Measurements from ENCODE around the gene HOXC9. TPM values are rescaled to one million over a fixed set of nuclear protein-coding genes. Genes with fewer than 3 reads are reported as not detected.

Gene HOXC9
- total and polyA plus RNA-seq, 2 of the 4 experiments (the other 2 are of a cell fraction): 0.26 TPM; not detected in 1

DNA sequence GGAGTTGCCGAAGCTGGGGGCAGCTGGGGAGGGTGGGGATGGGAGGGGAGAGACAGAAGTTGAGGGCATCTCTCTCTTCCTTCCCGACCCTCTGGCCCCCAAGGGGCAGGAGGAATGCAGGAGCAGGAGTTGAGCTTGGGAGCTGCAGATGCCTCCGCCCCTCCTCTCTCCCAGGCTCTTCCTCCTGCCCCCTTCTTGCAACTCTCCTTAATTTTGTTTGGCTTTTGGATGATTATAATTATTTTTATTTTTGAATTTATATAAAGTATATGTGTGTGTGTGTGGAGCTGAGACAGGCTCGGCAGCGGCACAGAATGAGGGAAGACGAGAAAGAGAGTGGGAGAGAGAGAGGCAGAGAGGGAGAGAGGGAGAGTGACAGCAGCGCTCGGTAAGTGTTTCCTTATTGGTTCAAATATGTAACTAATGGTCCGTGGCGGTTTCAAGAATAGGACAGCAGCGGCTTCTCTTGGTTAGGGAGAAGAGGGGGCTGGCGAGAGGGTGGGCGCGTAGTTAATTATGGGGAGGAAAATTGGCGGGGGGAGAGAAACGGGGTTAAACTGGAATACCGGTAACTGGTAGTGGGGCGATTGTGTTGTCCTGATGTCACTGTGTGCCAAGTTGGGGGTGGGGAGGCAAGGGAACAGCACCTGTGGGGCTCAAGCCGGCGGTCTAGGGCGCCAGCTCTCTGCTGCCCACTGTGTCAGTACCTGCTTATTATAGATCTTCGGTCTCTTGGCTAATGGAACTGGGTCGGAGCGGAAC is 17.2 kb downstream of the HOXC9 start:
- H4K91ac ChIP-seq (ENCODE audit: insufficient read depth, low read depth, low read length): no peak overlapping the region
- intact Hi-C loops (cut with micrococcal nuclease): no loop called here
- ChIA-PET CTCF (interaction anchor here (0.8 to 1.0 kb wide), 3 partner anchors 13 to 184 kb away, joined by 3 to 4 read pairs (median 3); no protein-coding TSS in a partner anchor), POLR2A (ENCODE audit: unreplicated experiment) (no interaction called here)
- in situ Hi-C loops (cut with MboI; ENCODE audit: low sequenced_read_pairs): no loop called here
- no peaks in the 10 kb centered on the region for H3K4me1 ChIP-seq (ENCODE audit: control insufficient read depth, insufficient read depth, low read length)
- H2BK5ac ChIP-seq (ENCODE audit: low read depth, low read length, poor library complexity, severe bottlenecking): no peak overlapping the region
- peaks cover 4% of the 10 kb centered on the region for H3K9me3 ChIP-seq (ENCODE audit: control insufficient read depth, insufficient read depth, low read length)
- WGBS, 2 experiments (ENCODE audit: extremely low coverage in 2 of 2, insufficient read length in 1 of 2): 0% methylated on average over 7 of the region's 24 CpGs; no CpG with 5 or more reads in 1 of the 2 experiments
- H2BK15ac ChIP-seq (ENCODE audit: low read depth, low read length): no peak overlapping the region
- no peak overlapping the region for H3K9ac ChIP-seq (ENCODE audit: low read depth, low read length)
- H3K56ac ChIP-seq (ENCODE audit: extremely low read depth, insufficient read depth, low read length): no peak overlapping the region
- no peak overlapping the region for H4K8ac ChIP-seq (ENCODE audit: low read depth in 2 of 2, low read length in 2 of 2)
- H2AK5ac ChIP-seq (ENCODE audit: low read depth, low read length): no peak overlapping the region
- H3K4me3 ChIP-seq (ENCODE audit: insufficient read depth, low read depth, low read length): peak overlapping the region; percentile 7; the same call in 1 of the 2 replicates
- no peak overlapping the region for H2AK9ac ChIP-seq (replicated peaks; ENCODE audit: low read depth, low read length, poor library complexity)
- BruUV-seq (replicated peaks): no TSS peak
- H3K14ac ChIP-seq (replicated peaks; ENCODE audit: low read depth, low read length): no peak overlapping the region
- no peaks in the 10 kb centered on the region for H3K9me1 ChIP-seq (ENCODE audit: insufficient read depth, low read length)
- no peaks in the 10 kb centered on the region for H4K20me1 ChIP-seq (ENCODE audit: insufficient read depth, low read length)
- H3K18ac ChIP-seq (ENCODE audit: low read depth, low read length): no peak overlapping the region
- no peaks in the 10 kb centered on the region for H3K36me3 ChIP-seq (ENCODE audit: control insufficient read depth, insufficient read depth, low read length)
- dilution Hi-C loops (cut with HindIII; ENCODE audit: low sequenced_read_pairs, unreplicated experiment): no loop called here
- H3K27ac ChIP-seq (ENCODE audit: insufficient read depth, low read length): no peak overlapping the region
- peak overlapping the region; percentile 81 for H2AFZ ChIP-seq (replicated peaks; ENCODE audit: low read length, poor library complexity)
- H3K23ac ChIP-seq (ENCODE audit: low read depth, low read length): no peak overlapping the region
- no peak overlapping the region for H4K5ac ChIP-seq (ENCODE audit: low read depth, low read length)
- H3K4me2 ChIP-seq (ENCODE audit: low read depth, low read length): peak overlapping the region; percentile 87
- ATAC-seq (ENCODE audit: low read depth) (peak; percentile 50), DNase-seq (no peak)
- H3K27me3 ChIP-seq (ENCODE audit: control insufficient read depth, insufficient read depth, low read length): peaks cover 89% of the 10 kb centered on the region
- no peak overlapping the region for H2BK20ac ChIP-seq (ENCODE audit: low read depth, low read length)
- H3K4ac ChIP-seq (ENCODE audit: low read depth, low read length): no peak overlapping the region
- H3K79me1 ChIP-seq (ENCODE audit: low read depth in 1 of 2, low read length in 2 of 2): no peaks in the 10 kb centered on the region
- no peak overlapping the region for H2BK120ac ChIP-seq (ENCODE audit: low read depth, low read length)
- no peak for TF ChIP-seq RAD21 (IDR thresholded peaks at IDR 0.05; ENCODE audit: low read length)
- TF ChIP-seq BHLHE40 (IDR thresholded peaks at IDR 0.05; ENCODE audit: low read depth, low read length): no peak
- TF ChIP-seq, protein P1, sequence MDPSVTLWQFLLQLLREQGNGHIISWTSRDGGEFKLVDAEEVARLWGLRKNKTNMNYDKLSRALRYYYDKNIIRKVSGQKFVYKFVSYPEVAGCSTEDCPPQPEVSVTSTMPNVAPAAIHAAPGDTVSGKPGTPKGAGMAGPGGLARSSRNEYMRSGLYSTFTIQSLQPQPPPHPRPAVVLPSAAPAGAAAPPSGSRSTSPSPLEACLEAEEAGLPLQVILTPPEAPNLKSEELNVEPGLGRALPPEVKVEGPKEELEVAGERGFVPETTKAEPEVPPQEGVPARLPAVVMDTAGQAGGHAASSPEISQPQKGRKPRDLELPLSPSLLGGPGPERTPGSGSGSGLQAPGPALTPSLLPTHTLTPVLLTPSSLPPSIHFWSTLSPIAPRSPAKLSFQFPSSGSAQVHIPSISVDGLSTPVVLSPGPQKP (IDR thresholded peaks at IDR 0.05; ENCODE audit: borderline replicate concordance, low read depth, low read length): no peak
- no peak for TF ChIP-seq CHD1 (IDR thresholded peaks at IDR 0.05; ENCODE audit: low read depth, low read length)
- TF ChIP-seq MAZ (IDR thresholded peaks at IDR 0.05; ENCODE audit: borderline replicate concordance, low read depth, low read length): no peak
- TF ChIP-seq, protein P2, sequence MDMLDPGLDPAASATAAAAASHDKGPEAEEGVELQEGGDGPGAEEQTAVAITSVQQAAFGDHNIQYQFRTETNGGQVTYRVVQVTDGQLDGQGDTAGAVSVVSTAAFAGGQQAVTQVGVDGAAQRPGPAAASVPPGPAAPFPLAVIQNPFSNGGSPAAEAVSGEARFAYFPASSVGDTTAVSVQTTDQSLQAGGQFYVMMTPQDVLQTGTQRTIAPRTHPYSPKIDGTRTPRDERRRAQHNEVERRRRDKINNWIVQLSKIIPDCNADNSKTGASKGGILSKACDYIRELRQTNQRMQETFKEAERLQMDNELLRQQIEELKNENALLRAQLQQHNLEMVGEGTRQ (IDR thresholded peaks at IDR 0.05; ENCODE audit: low read depth, low read length): no peak
- no peak for TF ChIP-seq RFX5 (IDR thresholded peaks at IDR 0.05; ENCODE audit: low read depth, low read length)
- TF ChIP-seq, protein P3, sequence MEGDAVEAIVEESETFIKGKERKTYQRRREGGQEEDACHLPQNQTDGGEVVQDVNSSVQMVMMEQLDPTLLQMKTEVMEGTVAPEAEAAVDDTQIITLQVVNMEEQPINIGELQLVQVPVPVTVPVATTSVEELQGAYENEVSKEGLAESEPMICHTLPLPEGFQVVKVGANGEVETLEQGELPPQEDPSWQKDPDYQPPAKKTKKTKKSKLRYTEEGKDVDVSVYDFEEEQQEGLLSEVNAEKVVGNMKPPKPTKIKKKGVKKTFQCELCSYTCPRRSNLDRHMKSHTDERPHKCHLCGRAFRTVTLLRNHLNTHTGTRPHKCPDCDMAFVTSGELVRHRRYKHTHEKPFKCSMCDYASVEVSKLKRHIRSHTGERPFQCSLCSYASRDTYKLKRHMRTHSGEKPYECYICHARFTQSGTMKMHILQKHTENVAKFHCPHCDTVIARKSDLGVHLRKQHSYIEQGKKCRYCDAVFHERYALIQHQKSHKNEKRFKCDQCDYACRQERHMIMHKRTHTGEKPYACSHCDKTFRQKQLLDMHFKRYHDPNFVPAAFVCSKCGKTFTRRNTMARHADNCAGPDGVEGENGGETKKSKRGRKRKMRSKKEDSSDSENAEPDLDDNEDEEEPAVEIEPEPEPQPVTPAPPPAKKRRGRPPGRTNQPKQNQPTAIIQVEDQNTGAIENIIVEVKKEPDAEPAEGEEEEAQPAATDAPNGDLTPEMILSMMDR (conservative IDR thresholded peaks at IDR 0.05; ENCODE audit: low read depth, low read length): no peak
- no peak for TF ChIP-seq SMC3 (IDR thresholded peaks at IDR 0.05; ENCODE audit: low read depth, low read length)
- no peak for TF ChIP-seq RCOR1 (IDR thresholded peaks at IDR 0.05; ENCODE audit: insufficient replicate concordance, low read length)
- TF ChIP-seq POLR2A (IDR thresholded peaks at IDR 0.05; ENCODE audit: low read depth, low read length): no peak
- no peak for TF ChIP-seq FOS (IDR thresholded peaks at IDR 0.05; ENCODE audit: low read depth, low read length)
- no peak for TF ChIP-seq MAFK (IDR thresholded peaks at IDR 0.05; ENCODE audit: low read depth, low read length)
- TF ChIP-seq NFE2L2 (IDR thresholded peaks at IDR 0.05; ENCODE audit: low read depth, low read length): no peak
- TF ChIP-seq CEBPB (IDR thresholded peaks at IDR 0.05; ENCODE audit: low read depth, low read length): no peak
